Osteoblast (primary cell): ENCODE data around the gene TMEM43. TPM values are rescaled to one million over a fixed set of nuclear protein-coding genes. Genes with fewer than 3 reads are reported as not detected.

Experiments
- DNase-seq: peaks from one replicate; pipeline ENCODE4 v3.0.0; 2011; ENCODE audit warnings: low spot score, mixed read lengths; ENCODE audit not compliant: insufficient read length; ENCODE audit errors: missing footprints
- H2AFZ ChIP-seq: 2 replicates; pipeline ENCODE4 v1.6.0; 2011; ENCODE audit warnings: mild to moderate bottlenecking, low read length
- H3K27ac ChIP-seq: 2 replicates; pipeline ENCODE4 v1.5.1; 2011; ENCODE audit warnings: mild to moderate bottlenecking, low read depth, low read length, moderate library complexity
- H3K27me3 ChIP-seq: 2 replicates; pipeline ENCODE4 v1.6.0; 2012; ENCODE audit warnings: mild to moderate bottlenecking, control low read depth, inconsistent platforms, low read length, moderate library complexity; ENCODE audit not compliant: insufficient read depth
- H3K36me3 ChIP-seq: 2 replicates; pipeline ENCODE4 v1.5.1; 2011; ENCODE audit warnings: mild to moderate bottlenecking, low read length, control low read depth, moderate library complexity; ENCODE audit not compliant: insufficient read depth
- H3K4me1 ChIP-seq: 2 replicates; pipeline ENCODE4 v1.5.1; 2011; ENCODE audit warnings: mild to moderate bottlenecking, low read length, control low read depth, moderate library complexity; ENCODE audit not compliant: insufficient read depth
- H3K4me2 ChIP-seq: 2 replicates; pipeline ENCODE4 v1.6.0; 2011; ENCODE audit warnings: mild to moderate bottlenecking, low read length; ENCODE audit not compliant: insufficient read depth
- H3K4me3 ChIP-seq: fragments of 200-600 bp; sonication (generic); 3 replicates; pipeline ENCODE4 v1.5.1; 2012; ENCODE audit warnings: mild to moderate bottlenecking, low read length, inconsistent platforms; ENCODE audit not compliant: insufficient read depth
- H3K79me2 ChIP-seq: 2 replicates; pipeline ENCODE4 v1.6.0; 2012; ENCODE audit warnings: mild to moderate bottlenecking, low read length, control low read depth, inconsistent platforms; ENCODE audit not compliant: insufficient read depth
- H3K9me3 ChIP-seq: 2 replicates; pipeline ENCODE4 v1.5.1; 2011; ENCODE audit warnings: low read depth, low read length, control low read depth
- H4K20me1 ChIP-seq: 2 replicates; pipeline ENCODE4 v1.6.0; 2012; ENCODE audit warnings: mild to moderate bottlenecking, low read length, control low read depth; ENCODE audit not compliant: insufficient read depth
- total RNA-seq: library from RNA; depleted of rRNA; stranded (reverse); fragments of >200 nt; gene quantifications from 2 replicates; pipeline ENCODE4 v1.2.3, GENCODE V29; 2012
- TF ChIP-seq, protein P1 (sequence below): IDR thresholded peaks from 2 replicates; pipeline ENCODE4 v1.5.1; 2011; ENCODE audit warnings: mild to moderate bottlenecking, low read depth, low read length, moderate library complexity; ENCODE audit errors: extremely low read depth

Gene TMEM43
- total RNA-seq, 1 donor, result 138 TPM

DNA sequence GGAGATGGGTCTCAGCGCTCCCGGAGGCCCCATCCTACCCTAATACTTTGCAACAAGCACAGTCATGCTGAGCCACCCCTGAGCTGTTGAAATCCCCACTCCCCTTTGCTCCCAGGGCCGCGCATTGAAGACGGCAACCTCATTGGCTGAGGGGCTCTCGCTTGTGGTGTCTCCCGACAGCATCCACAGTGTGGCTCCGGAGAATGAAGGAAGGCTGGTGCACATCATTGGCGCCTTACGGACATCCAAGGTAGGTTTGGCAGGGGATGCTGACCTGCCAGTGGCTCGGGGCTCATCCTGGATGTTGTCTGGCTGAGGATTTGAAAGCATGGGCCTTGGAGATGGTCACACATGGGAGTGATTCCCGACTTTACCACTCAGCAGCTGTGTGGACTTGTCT lies 5.9 kb downstream of the TMEM43 start:
- H3K27ac ChIP-seq, result no peak overlapping the region
- TF ChIP-seq, protein P1, sequence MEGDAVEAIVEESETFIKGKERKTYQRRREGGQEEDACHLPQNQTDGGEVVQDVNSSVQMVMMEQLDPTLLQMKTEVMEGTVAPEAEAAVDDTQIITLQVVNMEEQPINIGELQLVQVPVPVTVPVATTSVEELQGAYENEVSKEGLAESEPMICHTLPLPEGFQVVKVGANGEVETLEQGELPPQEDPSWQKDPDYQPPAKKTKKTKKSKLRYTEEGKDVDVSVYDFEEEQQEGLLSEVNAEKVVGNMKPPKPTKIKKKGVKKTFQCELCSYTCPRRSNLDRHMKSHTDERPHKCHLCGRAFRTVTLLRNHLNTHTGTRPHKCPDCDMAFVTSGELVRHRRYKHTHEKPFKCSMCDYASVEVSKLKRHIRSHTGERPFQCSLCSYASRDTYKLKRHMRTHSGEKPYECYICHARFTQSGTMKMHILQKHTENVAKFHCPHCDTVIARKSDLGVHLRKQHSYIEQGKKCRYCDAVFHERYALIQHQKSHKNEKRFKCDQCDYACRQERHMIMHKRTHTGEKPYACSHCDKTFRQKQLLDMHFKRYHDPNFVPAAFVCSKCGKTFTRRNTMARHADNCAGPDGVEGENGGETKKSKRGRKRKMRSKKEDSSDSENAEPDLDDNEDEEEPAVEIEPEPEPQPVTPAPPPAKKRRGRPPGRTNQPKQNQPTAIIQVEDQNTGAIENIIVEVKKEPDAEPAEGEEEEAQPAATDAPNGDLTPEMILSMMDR, result no peak
- peaks cover 83% of the 10 kb centered on the region for H3K36me3 ChIP-seq
- no peak for DNase-seq
- H3K9me3 ChIP-seq, result no peaks in the 10 kb centered on the region
- H3K4me2 ChIP-seq, result no peak overlapping the region
- no peaks in the 10 kb centered on the region for H3K27me3 ChIP-seq
- peaks cover 46% of the 10 kb centered on the region for H3K79me2 ChIP-seq
- H3K4me3 ChIP-seq, result no peak overlapping the region
- peaks cover 49% of the 10 kb centered on the region for H4K20me1 ChIP-seq
- peaks cover 12% of the 10 kb centered on the region for H3K4me1 ChIP-seq
- H2AFZ ChIP-seq, result no peak overlapping the region

DNA sequence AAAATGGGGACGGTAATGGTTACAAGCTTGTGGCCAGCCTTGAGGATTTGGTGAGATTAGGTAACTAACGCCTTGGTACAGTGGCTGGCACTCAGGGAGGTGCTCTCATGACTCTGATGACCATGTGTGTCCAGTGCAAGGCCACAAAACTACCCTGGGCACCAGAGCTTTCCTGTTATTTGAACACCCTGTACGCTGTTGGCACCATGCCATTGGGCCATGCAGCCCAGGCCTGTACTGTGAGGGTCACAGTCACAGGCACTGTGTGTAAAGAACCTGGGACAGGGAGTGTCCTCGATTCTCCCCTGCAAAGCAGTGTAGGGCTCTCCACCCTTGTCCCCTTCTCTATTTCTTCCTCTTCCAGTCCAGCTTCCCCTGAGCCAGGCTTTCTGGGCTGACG lies 6.3 kb downstream of the TMEM43 start:
- Histone ChIP-seq H3K36me3 (peaks cover 87% of the 10 kb centered on the region), H3K27ac (no peak overlapping the region), H3K4me1 (peaks cover 8% of the 10 kb centered on the region), H2AFZ (no peak overlapping the region), H3K27me3 (no peaks in the 10 kb centered on the region), H3K4me2 (no peak overlapping the region), H4K20me1 (peaks cover 46% of the 10 kb centered on the region), H3K4me3 (no peak overlapping the region), H3K79me2 (peaks cover 43% of the 10 kb centered on the region), H3K9me3 (no peaks in the 10 kb centered on the region)
- TF ChIP-seq, protein P1, result no peak
- DNase-seq, result no peak

DNA sequence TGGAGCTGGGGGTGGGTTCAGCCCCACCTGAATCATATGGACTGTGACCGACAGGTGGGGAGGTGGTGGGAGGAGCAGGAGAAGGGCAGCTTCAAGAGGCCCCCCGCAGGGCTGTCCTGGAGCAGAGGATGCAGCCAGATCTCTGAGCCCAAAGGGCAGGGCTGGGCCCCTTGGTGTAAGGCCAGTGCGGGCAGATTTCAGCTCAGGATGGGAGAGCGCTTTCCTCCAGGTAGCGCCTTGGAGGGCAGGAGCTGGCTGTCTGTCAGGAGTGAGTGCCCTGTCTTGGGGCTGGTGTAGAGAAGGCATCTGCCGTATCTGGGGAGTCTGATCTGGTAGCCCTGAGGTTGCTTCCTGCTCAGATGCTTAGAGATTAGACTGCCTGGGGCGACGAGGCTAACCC lies 7.3 kb downstream of the TMEM43 start:
- Histone ChIP-seq H3K36me3 (peaks cover 91% of the 10 kb centered on the region), H4K20me1 (peaks cover 36% of the 10 kb centered on the region), H2AFZ (no peak overlapping the region), H3K4me3 (no peak overlapping the region), H3K4me2 (no peak overlapping the region), H3K79me2 (peaks cover 33% of the 10 kb centered on the region), H3K27me3 (no peaks in the 10 kb centered on the region), H3K27ac (no peak overlapping the region), H3K4me1 (peaks cover 4% of the 10 kb centered on the region), H3K9me3 (no peaks in the 10 kb centered on the region)
- no peak for DNase-seq
- TF ChIP-seq, protein P1, result no peak

DNA sequence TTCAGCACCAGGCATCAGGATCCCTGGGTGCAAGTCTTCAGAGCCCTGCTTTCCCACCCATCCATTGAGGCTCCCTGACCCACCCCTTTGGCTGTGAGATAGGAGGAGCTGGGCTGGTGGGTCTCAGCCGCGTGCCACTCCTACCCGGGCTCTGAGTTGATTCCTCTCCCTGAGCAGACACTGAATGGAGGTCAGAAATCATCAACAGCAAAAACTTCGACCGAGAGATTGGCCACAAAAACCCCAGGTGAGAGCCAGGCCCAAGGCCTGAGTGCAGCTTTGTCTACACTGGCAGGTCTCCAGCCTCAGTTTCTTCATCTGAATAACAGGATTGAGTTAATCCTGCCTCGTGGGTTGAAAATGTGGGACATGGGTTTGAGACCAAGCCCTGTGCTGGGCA lies 7.8 kb downstream of the TMEM43 start:
- Histone ChIP-seq H2AFZ (no peak overlapping the region), H3K27ac (no peak overlapping the region), H3K36me3 (peaks cover 93% of the 10 kb centered on the region), H3K9me3 (no peaks in the 10 kb centered on the region), H4K20me1 (peaks cover 30% of the 10 kb centered on the region), H3K27me3 (no peaks in the 10 kb centered on the region), H3K4me1 (peaks cover 4% of the 10 kb centered on the region), H3K4me3 (no peak overlapping the region), H3K79me2 (peaks cover 27% of the 10 kb centered on the region), H3K4me2 (no peak overlapping the region)
- TF ChIP-seq, protein P1, result no peak
- peak; percentile 86 for DNase-seq
